Panc1 (cell line): ENCODE results near the gene LAIR2.

Experiments used
- POLR2AphosphoS5 ChIP-seq: IDR thresholded peaks from 2 replicates; pipeline ENCODE4 v1.6.1; 2012; ENCODE audit warnings: mild to moderate bottlenecking, low read depth, low read length, moderate library complexity
- TCF7L2 ChIP-seq: IDR thresholded peaks from 2 replicates; pipeline ENCODE4 v1.6.1; 2011; ENCODE audit warnings: mild to moderate bottlenecking, low read depth, low read length, inconsistent platforms
- TF ChIP-seq, protein P1 (sequence below): fragments of 450-650 bp; IDR thresholded peaks from 2 replicates; pipeline ENCODE4 v1.5.1; 2017; ENCODE audit warnings: mild to moderate bottlenecking
- TF ChIP-seq, protein P2 (sequence below), 2 experiments: IDR thresholded peaks; 2 replicates each; pipeline ENCODE4 v1.6.1; 2011 to 2012; ENCODE audit warnings: low read depth in 2 of 2, control low read depth in 1 of 2, low read length in 1 of 2, mild to moderate bottlenecking in 1 of 2, moderate library complexity in 1 of 2; ENCODE audit not compliant: insufficient read depth in 1 of 2

DNA sequence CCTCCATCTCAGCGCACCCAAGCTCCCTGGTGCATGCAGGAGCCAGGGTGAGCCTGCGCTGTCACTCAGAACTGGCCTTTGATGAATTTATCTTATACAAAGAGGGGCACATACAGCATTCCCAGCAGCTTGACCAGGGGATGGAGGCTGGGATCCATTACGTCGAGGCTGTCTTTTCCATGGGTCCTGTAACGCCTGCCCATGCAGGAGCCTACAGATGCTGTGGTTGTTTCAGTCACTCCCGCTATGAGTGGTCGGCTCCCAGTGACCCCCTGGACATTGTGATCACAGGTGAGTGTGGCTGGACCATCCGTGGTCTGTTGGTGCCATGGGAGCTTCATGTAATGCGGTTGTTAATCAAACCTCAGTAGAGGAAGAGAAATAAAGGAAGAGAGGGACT, 33.0 kb downstream of the LAIR2 start:
- TF ChIP-seq, protein P1, sequence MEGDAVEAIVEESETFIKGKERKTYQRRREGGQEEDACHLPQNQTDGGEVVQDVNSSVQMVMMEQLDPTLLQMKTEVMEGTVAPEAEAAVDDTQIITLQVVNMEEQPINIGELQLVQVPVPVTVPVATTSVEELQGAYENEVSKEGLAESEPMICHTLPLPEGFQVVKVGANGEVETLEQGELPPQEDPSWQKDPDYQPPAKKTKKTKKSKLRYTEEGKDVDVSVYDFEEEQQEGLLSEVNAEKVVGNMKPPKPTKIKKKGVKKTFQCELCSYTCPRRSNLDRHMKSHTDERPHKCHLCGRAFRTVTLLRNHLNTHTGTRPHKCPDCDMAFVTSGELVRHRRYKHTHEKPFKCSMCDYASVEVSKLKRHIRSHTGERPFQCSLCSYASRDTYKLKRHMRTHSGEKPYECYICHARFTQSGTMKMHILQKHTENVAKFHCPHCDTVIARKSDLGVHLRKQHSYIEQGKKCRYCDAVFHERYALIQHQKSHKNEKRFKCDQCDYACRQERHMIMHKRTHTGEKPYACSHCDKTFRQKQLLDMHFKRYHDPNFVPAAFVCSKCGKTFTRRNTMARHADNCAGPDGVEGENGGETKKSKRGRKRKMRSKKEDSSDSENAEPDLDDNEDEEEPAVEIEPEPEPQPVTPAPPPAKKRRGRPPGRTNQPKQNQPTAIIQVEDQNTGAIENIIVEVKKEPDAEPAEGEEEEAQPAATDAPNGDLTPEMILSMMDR, result no peak
- no peak for TF ChIP-seq POLR2AphosphoS5
- TF ChIP-seq, protein P2, sequence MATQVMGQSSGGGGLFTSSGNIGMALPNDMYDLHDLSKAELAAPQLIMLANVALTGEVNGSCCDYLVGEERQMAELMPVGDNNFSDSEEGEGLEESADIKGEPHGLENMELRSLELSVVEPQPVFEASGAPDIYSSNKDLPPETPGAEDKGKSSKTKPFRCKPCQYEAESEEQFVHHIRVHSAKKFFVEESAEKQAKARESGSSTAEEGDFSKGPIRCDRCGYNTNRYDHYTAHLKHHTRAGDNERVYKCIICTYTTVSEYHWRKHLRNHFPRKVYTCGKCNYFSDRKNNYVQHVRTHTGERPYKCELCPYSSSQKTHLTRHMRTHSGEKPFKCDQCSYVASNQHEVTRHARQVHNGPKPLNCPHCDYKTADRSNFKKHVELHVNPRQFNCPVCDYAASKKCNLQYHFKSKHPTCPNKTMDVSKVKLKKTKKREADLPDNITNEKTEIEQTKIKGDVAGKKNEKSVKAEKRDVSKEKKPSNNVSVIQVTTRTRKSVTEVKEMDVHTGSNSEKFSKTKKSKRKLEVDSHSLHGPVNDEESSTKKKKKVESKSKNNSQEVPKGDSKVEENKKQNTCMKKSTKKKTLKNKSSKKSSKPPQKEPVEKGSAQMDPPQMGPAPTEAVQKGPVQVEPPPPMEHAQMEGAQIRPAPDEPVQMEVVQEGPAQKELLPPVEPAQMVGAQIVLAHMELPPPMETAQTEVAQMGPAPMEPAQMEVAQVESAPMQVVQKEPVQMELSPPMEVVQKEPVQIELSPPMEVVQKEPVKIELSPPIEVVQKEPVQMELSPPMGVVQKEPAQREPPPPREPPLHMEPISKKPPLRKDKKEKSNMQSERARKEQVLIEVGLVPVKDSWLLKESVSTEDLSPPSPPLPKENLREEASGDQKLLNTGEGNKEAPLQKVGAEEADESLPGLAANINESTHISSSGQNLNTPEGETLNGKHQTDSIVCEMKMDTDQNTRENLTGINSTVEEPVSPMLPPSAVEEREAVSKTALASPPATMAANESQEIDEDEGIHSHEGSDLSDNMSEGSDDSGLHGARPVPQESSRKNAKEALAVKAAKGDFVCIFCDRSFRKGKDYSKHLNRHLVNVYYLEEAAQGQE (IDR thresholded peaks at IDR 0.05; ENCODE audit: insufficient read depth in 1 of 2, low read depth in 2 of 2, low read length in 1 of 2), result no peak
- TF ChIP-seq TCF7L2, result no peak
